DMS114 treated with DMSO at 0.1 percent for 48 hours (cell line): ENCODE data around the gene DOP1B.
"Not testable (repeated sequence)": the region's sequence is repeated elsewhere in the genome, so short reads cannot be mapped to it uniquely, and the experiment has no call there.

Experiments used
- DNase-seq: peaks from one replicate; lab custom pipeline; 2025; ENCODE audit not compliant: unreplicated experiment; lab: John Stamatoyannopoulos, UW

The DOP1B gene

GRCh38 chr21:36171336-36171735 is 14.7 kb downstream of the DOP1B start:
- no peak for DNase-seq

GRCh38 chr21:36171741-36172331 is 15.2 kb downstream of the DOP1B start:
- DNase-seq = no peak

- DNase-seq = no peak
Measured at GRCh38 chr21:36174780-36175179, 18.2 kb downstream of the DOP1B start.

- DNase-seq = no peak
Measured at GRCh38 chr21:36175771-36176565, 19.3 kb downstream of the DOP1B start.

DNA sequence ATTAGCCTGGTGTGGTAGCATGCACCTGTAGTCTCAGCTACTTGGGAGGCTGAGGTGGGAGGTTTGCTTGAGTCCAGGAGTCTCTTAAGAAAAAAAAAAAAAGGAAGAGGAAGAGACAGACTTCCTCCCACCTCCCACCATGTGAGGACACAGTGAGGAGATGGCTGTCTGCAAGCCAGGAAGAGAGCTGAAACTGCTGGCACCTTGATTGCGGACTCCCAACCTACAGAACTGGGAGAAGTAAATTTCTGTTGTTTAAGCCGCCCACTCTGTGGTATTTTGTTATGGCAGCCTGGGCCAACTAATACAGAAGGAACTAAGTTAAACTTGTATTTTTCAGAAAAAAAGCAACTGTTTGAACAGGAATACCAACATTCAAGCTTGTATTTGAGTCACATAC is 21.7 kb downstream of the DOP1B start:
- no peak for DNase-seq

GRCh38 chr21:36179145-36179544 is 22.5 kb downstream of the DOP1B start:
- no peak for DNase-seq

DNA sequence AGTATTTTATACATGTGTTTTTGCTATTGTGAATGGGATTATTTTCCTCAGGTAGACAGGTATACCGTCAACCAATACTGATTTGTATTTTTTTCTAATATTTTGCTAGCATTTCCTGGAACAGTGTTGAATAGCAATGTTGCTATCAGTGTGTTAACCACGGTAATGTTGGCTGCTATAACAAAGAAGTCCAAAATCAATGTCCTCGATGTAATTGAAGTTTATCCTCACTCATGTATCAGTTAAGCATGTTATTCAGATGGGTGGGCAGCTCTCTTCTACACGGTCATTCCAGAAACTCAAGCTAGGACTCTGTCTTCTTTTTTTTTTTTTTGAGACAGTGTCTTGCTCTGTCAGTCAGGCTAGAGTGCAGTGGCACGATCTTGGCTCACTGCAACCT is 24.3 kb downstream of the DOP1B start:
- no peak for DNase-seq

DNA sequence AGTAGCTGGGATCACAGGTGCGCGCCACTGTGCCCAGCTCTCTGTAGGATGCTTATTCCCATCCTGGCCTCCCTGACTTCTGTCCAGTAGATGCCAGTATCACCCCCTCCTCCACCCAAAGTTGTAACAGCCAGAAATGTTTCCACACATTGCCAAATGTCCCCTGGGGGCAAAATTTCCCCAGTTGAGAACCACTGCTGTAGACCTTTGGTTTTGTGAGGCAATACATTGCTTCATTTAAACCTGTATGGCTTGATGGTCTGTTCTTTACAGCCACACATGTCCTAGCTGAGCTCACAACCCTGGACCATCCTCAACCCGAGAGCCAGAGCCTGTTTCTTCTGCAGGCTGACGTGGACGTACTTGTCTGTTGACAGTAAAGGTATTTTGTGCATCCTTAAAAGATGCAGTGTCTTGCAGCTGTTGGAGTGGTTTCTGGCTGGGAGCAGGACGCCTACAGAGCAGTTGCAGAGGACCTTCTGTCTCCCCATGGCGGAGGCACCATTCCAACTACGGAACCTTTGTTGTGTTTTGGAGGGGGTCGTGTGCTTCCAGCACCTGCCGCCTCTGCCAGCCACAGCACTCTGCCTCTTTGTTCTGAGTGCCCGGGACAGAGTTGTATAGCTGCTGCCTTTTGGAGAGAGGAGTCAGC is 26.6 kb downstream of the DOP1B start:
- DNase-seq = no peak

GRCh38 chr21:36184545-36184944 is 27.9 kb downstream of the DOP1B start:
- no peak for DNase-seq

- no peak for DNase-seq
Measured at GRCh38 chr21:36185523-36185922, 28.9 kb downstream of the DOP1B start.

DNA sequence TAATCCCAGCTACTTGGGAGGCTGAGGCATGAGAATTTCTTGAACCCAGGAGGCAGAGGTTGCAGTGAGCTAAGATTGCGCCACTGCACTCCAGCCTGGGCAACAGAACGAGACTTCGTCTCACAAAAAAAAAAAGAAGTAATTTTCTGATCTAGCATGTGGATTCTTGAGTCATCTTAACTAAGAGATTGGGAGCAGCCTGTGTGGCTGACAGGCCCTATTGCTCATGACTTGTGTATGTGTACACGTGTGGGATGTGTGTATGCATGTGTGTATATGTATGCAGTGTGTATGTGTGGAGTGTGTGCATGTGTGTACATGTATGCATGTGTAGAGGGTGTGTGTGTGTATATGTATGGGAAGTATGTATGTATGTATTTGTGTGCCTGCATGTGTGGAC is 29.5 kb downstream of the DOP1B start:
- no peak for DNase-seq

- no peak for DNase-seq
Measured at GRCh38 chr21:36186506-36187399, 30.1 kb downstream of the DOP1B start.

DNA sequence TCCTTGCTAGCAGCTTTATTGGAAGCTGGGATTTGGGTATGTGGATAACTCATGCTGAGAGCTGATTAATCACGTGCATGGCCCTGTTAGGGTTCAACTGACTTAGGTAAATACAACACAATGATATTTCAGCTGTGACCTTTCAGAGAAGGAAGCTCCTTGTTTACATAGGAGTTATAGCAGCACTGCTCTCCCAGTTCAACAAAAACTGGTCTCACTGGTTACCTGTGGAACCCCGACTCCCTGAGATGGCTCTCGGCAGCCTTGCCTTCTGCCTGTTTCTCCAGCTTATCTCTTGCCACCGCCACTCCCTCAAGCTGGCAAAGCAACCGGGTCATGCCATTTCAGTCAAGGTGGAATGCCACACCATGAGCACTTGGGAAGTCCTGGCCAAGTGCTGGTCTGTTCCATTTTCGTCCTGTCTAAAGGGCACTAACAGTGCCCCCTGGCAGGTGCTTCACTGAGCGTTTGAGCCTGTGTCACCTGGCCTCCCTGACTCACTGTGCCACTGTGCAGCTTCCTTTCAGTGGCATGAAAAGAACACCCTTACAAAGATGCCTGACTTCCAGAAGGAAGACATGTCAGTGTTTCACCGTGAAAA is 31.6 kb downstream of the DOP1B start:
- DNase-seq = no peak

DNA sequence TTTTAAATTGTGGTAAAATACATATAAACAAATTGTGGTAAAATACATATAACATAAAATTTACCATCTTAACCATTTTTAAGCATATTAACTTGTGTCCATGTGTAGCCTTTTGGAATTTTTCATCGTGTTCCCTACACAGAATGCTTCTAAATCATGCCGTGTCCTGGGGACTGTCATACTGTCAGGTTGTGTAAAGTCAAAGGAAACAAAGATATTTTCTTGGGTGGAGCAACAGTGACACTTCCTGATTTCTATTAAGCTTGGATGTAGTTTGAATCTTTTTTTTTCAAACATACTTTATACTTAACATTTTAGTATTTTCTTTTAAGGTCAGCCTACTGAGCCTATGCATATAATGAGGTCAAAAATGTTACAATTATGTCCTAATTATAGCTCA is 32.3 kb downstream of the DOP1B start:
- DNase-seq = no peak

- no peak for DNase-seq
Measured at GRCh38 chr21:36190736-36191135, 34.1 kb downstream of the DOP1B start.

- DNase-seq = no peak
Measured at GRCh38 chr21:36193200-36193599, 36.6 kb downstream of the DOP1B start.

DNA sequence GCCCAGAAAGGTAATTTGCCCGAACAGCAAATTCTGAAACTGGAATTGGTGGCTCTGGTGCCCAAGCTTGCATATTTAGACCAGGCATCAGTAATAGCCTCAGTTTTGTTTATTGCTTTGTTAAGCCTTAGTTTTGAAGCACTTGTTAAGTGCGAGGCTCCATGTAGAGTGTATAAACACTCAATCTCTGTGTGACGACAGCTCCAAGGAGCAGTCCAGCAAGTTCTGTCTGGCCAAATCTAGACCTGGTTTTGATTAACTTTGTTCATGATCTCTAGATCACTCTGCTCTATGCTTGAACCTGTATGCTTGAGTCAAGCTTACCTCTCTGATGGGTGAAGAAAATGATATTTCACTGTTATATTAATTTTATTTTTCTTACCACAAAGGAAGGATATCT is 37.4 kb downstream of the DOP1B start:
- DNase-seq = no peak

DNA sequence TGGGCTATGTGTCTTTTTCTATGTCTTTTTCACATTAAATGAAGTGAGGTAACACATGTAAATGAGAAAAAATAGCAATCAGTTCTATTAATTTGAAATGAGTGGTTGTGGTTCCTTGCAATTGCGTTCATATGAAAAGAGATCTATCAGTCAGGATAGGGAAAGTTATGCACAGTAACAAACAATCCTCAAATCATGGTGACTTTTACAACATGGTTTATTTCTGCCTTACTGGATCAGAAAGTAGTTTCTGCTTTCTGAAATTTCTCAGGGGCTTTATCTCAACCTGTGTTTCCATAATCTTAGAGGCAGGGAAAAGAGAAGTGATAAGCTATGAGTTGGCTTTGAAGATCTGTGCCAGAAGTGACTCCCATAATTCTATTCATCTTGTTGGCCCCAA is 39.0 kb downstream of the DOP1B start:
- no peak for DNase-seq

DNA sequence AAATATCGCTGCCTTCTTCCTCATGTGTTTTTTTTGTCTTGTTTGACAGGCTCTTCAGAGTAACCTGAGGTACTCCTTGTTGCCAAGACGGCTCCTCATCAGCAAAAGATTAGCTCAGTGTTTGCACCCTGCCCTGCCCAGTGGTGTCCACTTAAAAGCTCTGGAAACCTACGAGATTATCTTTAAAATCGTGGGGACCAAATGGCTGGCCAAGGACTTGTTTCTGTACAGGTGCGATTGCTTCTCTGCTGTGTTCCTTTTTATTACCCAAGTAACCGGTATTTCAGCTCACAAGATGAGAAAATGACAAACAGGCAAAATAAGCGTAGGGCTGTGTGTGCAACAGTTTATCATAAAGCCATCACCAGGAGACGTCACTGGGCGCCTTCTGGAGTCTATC is 42.4 kb downstream of the DOP1B start:
- no peak for DNase-seq

DNA sequence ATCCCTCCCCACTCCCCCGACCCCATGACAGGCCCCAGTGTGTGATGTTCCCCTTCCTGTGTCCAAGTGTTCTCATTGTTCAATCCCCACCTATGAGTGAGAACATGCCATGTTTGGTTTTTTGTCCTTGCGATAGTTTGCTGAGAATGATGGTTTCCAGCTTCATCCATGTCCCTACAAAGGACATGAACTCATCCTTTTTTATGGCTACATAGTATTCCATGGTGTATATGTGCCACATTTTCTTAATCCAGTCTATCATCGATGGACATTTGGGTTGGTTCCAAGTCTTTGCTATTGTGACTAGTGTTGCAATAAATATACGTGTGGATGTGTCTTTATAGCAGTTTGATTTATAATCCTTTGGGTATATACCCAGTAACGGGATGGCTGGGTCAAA is 43.0 kb downstream of the DOP1B start:
- not testable (repeated sequence) for DNase-seq

DNA sequence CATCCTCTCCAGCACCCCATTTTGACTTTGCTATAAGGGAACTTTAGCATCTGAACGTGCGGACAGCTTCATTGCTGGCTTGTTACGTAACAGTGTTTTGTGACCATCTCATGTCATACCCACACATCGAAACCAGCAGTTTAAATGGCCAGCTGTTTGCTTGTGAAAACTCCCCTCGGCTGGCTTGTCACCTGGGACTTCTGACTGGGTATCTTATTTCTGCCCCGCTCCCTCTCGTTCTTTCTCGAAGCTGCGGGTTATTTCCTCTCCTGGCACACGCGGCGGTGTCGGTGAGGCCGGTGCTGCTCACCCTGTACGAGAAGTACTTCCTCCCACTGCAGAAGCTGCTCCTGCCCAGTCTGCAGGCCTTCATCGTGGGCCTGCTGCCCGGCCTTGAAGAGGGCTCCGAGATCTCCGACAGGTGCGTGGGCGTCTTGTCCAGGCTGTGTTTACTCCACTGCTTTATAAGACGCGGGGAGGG is 43.5 kb downstream of the DOP1B start:
- DNase-seq = no peak
